Trophoblast cell (in vitro differentiated cells and primary cell): Measurements from ENCODE around the gene SYTL1.

ENCODE experiments used
- DNase-seq, 2 donors: peaks; one replicate each; pipeline ENCODE4 v3.0.0-alpha.2; 2016
- H2AFZ ChIP-seq: 2 replicates; pipeline ENCODE4 v1.6.1; 2013; ENCODE audit warnings: low read length, moderate library complexity, mild to moderate bottlenecking; ENCODE audit not compliant: insufficient read depth, poor library complexity
- H2AK5ac ChIP-seq: 2 replicates; pipeline ENCODE4 v1.6.1; 2013; ENCODE audit warnings: mild to moderate bottlenecking, low read length
- H2BK120ac ChIP-seq: 2 replicates; pipeline ENCODE4 v1.6.1; 2013; ENCODE audit warnings: low read length, mild to moderate bottlenecking, moderate library complexity; ENCODE audit not compliant: insufficient read depth, poor library complexity
- H2BK12ac ChIP-seq: 2 replicates; pipeline ENCODE4 v1.6.1; 2013; ENCODE audit warnings: mild to moderate bottlenecking, low read length, moderate library complexity
- H2BK5ac ChIP-seq: 2 replicates; pipeline ENCODE4 v1.6.1; 2013; ENCODE audit warnings: low read length, low read depth, moderate library complexity, mild to moderate bottlenecking; ENCODE audit not compliant: poor library complexity
- H3K14ac ChIP-seq: 2 replicates; pipeline ENCODE4 v1.6.1; 2013; ENCODE audit warnings: mild to moderate bottlenecking, low read length
- H3K18ac ChIP-seq: 2 replicates; pipeline ENCODE4 v1.6.1; 2013; ENCODE audit warnings: mild to moderate bottlenecking, low read length
- H3K23ac ChIP-seq: 2 replicates; pipeline ENCODE4 v1.6.1; 2013; ENCODE audit warnings: low read length
- H3K27ac ChIP-seq: 2 replicates; pipeline ENCODE4 v1.5.1; 2013; ENCODE audit warnings: low read depth, mild to moderate bottlenecking, inconsistent platforms, low read length, moderate library complexity
- H3K27me3 ChIP-seq: 2 replicates; pipeline ENCODE4 v1.6.1; 2013; ENCODE audit warnings: inconsistent platforms, mild to moderate bottlenecking, low read length, moderate library complexity; ENCODE audit not compliant: insufficient read depth
- H3K36me3 ChIP-seq, 2 experiments: 1 replicate in 1 of 2; 2 replicates in 1 of 2; pipeline ENCODE4 v1.6.1; 2013; ENCODE audit warnings: low read length in 2 of 2, mild to moderate bottlenecking in 2 of 2, moderate library complexity in 1 of 2; ENCODE audit not compliant: insufficient read depth in 2 of 2, control insufficient read depth in 1 of 2
- H3K4ac ChIP-seq: 2 replicates; pipeline ENCODE4 v1.6.1; 2013; ENCODE audit warnings: low read depth, mild to moderate bottlenecking, low read length, moderate library complexity
- H3K4me1 ChIP-seq, 2 experiments: 1 replicate in 1 of 2; 2 replicates in 1 of 2; pipeline ENCODE4 v1.6.1; 2013; ENCODE audit warnings: low read length in 2 of 2, mild to moderate bottlenecking in 2 of 2, moderate library complexity in 1 of 2; ENCODE audit not compliant: insufficient read depth in 2 of 2, control insufficient read depth in 1 of 2
- H3K4me2 ChIP-seq: 2 replicates; pipeline ENCODE4 v1.6.1; 2013; ENCODE audit warnings: inconsistent platforms, mild to moderate bottlenecking, low read length, moderate library complexity
- H3K4me3 ChIP-seq: 2 replicates; pipeline ENCODE4 v1.5.1; 2013; ENCODE audit warnings: mild to moderate bottlenecking, low read depth, low read length, inconsistent platforms
- H3K79me1 ChIP-seq: one replicate; pipeline ENCODE4 v1.6.1; 2013; ENCODE audit warnings: low read length
- H3K79me2 ChIP-seq: 2 replicates; pipeline ENCODE4 v1.6.1; 2013; ENCODE audit warnings: low read length, mild to moderate bottlenecking; ENCODE audit not compliant: control insufficient read depth, insufficient read depth, poor library complexity
- H3K9ac ChIP-seq: 2 replicates; pipeline ENCODE4 v1.6.1; 2013; ENCODE audit warnings: mild to moderate bottlenecking, low read length
- H3K9me3 ChIP-seq: 2 replicates; pipeline ENCODE4 v1.6.1; 2013; ENCODE audit warnings: low read depth, mild to moderate bottlenecking, control low read depth, inconsistent platforms, low read length; ENCODE audit not compliant: insufficient read depth
- H4K12ac ChIP-seq: 2 replicates; pipeline ENCODE4 v1.6.1; 2013; ENCODE audit warnings: low read depth, mild to moderate bottlenecking, low read length, moderate library complexity
- H4K8ac ChIP-seq: 2 replicates; pipeline ENCODE4 v1.6.1; 2013; ENCODE audit warnings: low read depth, mild to moderate bottlenecking, low read length, moderate library complexity
- H4K91ac ChIP-seq: one replicate; pipeline ENCODE4 v1.6.1; 2013; ENCODE audit warnings: low read depth, mild to moderate bottlenecking, low read length, moderate library complexity
- WGBS: extraction: QIAGEN DNeasy Blood & Tissue Kit; methylation state at CpG from one replicate; pipeline ENCODE4 v1.1.7; 2013; ENCODE audit warnings: missing lambda C conversion rate; ENCODE audit not compliant: insufficient read length, insufficient coverage; ENCODE audit errors: extremely low coverage; 5-methylcytosine and 5-hydroxymethylcytosine counted together

Gene SYTL1

GRCh38 chr1:27345272-27345671 is 3.5 kb downstream of the SYTL1 start:
- Histone ChIP-seq H2BK12ac (no peak overlapping the region), H3K9me3 (peaks cover 4% of the 10 kb centered on the region), H3K27me3 (no peaks in the 10 kb centered on the region), H3K4me3 (no peak overlapping the region), H3K9ac (no peak overlapping the region), H3K14ac (no peak overlapping the region), H3K27ac (no peak overlapping the region), H2AFZ (no peak overlapping the region), H3K4ac (no peak overlapping the region), H2AK5ac (no peak overlapping the region), H3K4me1 (peaks cover 38 to 46% of the 10 kb centered on the region in 2 experiments), H2BK5ac (no peak overlapping the region), H3K79me1 (peaks cover 21% of the 10 kb centered on the region), H4K91ac (no peak overlapping the region), H3K79me2 (peaks cover 4% of the 10 kb centered on the region), H2BK120ac (no peak overlapping the region), H3K4me2 (no peak overlapping the region), H4K8ac (no peak overlapping the region), H3K18ac (no peak overlapping the region), H4K12ac (no peak overlapping the region), H3K23ac (no peak overlapping the region), H3K36me3 (no peaks in the 10 kb centered on the region)
- WGBS = no CpG with 5 or more reads among the region's 12 CpGs
- DNase-seq = no peak

- no peak overlapping the region for H3K4me2 ChIP-seq
- peaks cover 24% of the 10 kb centered on the region for H3K79me1 ChIP-seq
- H4K8ac ChIP-seq = no peak overlapping the region
- WGBS = no CpG with 5 or more reads among the region's 8 CpGs
- H3K27me3 ChIP-seq = no peaks in the 10 kb centered on the region
- H3K27ac ChIP-seq = no peak overlapping the region
- DNase-seq = no peak
- no peak overlapping the region for H2BK12ac ChIP-seq
- no peak overlapping the region for H4K91ac ChIP-seq
- H3K79me2 ChIP-seq = peaks cover 4% of the 10 kb centered on the region
- no peak overlapping the region for H3K14ac ChIP-seq
- no peak overlapping the region for H3K18ac ChIP-seq
- no peaks in the 10 kb centered on the region for H3K36me3 ChIP-seq
- no peak overlapping the region for H2BK120ac ChIP-seq
- H2AK5ac ChIP-seq = no peak overlapping the region
- no peak overlapping the region for H3K23ac ChIP-seq
- H4K12ac ChIP-seq = no peak overlapping the region
- H3K4ac ChIP-seq = no peak overlapping the region
- no peak overlapping the region for H3K4me3 ChIP-seq
- no peak overlapping the region for H2BK5ac ChIP-seq
- H2AFZ ChIP-seq = no peak overlapping the region
- H3K9me3 ChIP-seq = peaks cover 7% of the 10 kb centered on the region
- no peak overlapping the region for H3K9ac ChIP-seq
- peaks cover 40 to 50% of the 10 kb centered on the region in 2 experiments for H3K4me1 ChIP-seq
Observed at GRCh38 chr1:27346357-27346756, 4.5 kb downstream of the SYTL1 start.

GRCh38 chr1:27346991-27347624 is 5.3 kb downstream of the SYTL1 start:
- no peak overlapping the region for H3K23ac ChIP-seq
- H3K4me2 ChIP-seq = no peak overlapping the region

GRCh38 chr1:27348861-27349783 is 7.3 kb downstream of the SYTL1 start:
- DNase-seq = peak; percentile 74 to 76
- H3K4me2 ChIP-seq = peak overlapping the region; percentile 66
- WGBS = no CpG with 5 or more reads among the region's 51 CpGs

More at GRCh38 chr1:27346991-27347624, 5.3 kb downstream of the SYTL1 start:
- no peak overlapping the region for H3K4ac ChIP-seq
- H3K9me3 ChIP-seq = peaks cover 7% of the 10 kb centered on the region
- DNase-seq = peak in 1 of 2 donors; percentile 53
- H3K79me2 ChIP-seq = peaks cover 4% of the 10 kb centered on the region
- H3K4me3 ChIP-seq = no peak overlapping the region
- no peak overlapping the region for H3K9ac ChIP-seq
- no peak overlapping the region for H2BK12ac ChIP-seq
- no peak overlapping the region for H2AFZ ChIP-seq
- H3K27ac ChIP-seq = no peak overlapping the region
- no peaks in the 10 kb centered on the region for H3K36me3 ChIP-seq
- no peaks in the 10 kb centered on the region for H3K27me3 ChIP-seq
- no peak overlapping the region for H2AK5ac ChIP-seq
- H3K14ac ChIP-seq = no peak overlapping the region
- no peak overlapping the region for H3K18ac ChIP-seq
- WGBS = no CpG with 5 or more reads among the region's 14 CpGs
- H4K12ac ChIP-seq = no peak overlapping the region
- H2BK5ac ChIP-seq = no peak overlapping the region
- no peak overlapping the region for H2BK120ac ChIP-seq
- peaks cover 22% of the 10 kb centered on the region for H3K79me1 ChIP-seq
- H4K8ac ChIP-seq = no peak overlapping the region
- no peak overlapping the region for H4K91ac ChIP-seq
- peaks cover 37 to 43% of the 10 kb centered on the region in 2 experiments for H3K4me1 ChIP-seq

More at GRCh38 chr1:27348861-27349783, 7.3 kb downstream of the SYTL1 start:
- H2BK12ac ChIP-seq = peak overlapping the region; percentile 32
- no peak overlapping the region for H3K27ac ChIP-seq
- H2BK120ac ChIP-seq = peak overlapping the region; percentile 18
- H3K14ac ChIP-seq = peak overlapping the region; percentile 33
- H3K36me3 ChIP-seq = peaks cover 0 to 4% of the 10 kb centered on the region in 2 experiments
- peaks cover 22 to 28% of the 10 kb centered on the region in 2 experiments for H3K4me1 ChIP-seq
- H3K4ac ChIP-seq = peak overlapping the region; percentile 7
- peaks cover 6% of the 10 kb centered on the region for H3K9me3 ChIP-seq
- no peak overlapping the region for H3K9ac ChIP-seq
- peak overlapping the region; percentile 24 for H2BK5ac ChIP-seq
- peak overlapping the region; percentile 1 for H2AK5ac ChIP-seq
- no peaks in the 10 kb centered on the region for H3K79me2 ChIP-seq
- peak overlapping the region; percentile 24 for H4K12ac ChIP-seq
- peak overlapping the region; percentile 28 for H3K18ac ChIP-seq
- no peaks in the 10 kb centered on the region for H3K27me3 ChIP-seq
- H4K8ac ChIP-seq = peak overlapping the region; percentile 39
- H2AFZ ChIP-seq = peak overlapping the region; percentile 67
- H3K23ac ChIP-seq = no peak overlapping the region
- H3K79me1 ChIP-seq = peaks cover 11% of the 10 kb centered on the region
- H3K4me3 ChIP-seq = peak overlapping the region; percentile 60
- H4K91ac ChIP-seq = peak overlapping the region; percentile 78
